Hematopoietic multipotent progenitor cell treated with erythropoietin and hydrocortisone succinate and interleukin-3 and kit ligand, for 6 days (in vitro differentiated cells): Measurements from ENCODE around the gene CD99L2.

Source experiments
- DNase-seq: peaks from one replicate; pipeline ENCODE4 v3.0.0-alpha.2; 2015

CD99L2 gene

DNA sequence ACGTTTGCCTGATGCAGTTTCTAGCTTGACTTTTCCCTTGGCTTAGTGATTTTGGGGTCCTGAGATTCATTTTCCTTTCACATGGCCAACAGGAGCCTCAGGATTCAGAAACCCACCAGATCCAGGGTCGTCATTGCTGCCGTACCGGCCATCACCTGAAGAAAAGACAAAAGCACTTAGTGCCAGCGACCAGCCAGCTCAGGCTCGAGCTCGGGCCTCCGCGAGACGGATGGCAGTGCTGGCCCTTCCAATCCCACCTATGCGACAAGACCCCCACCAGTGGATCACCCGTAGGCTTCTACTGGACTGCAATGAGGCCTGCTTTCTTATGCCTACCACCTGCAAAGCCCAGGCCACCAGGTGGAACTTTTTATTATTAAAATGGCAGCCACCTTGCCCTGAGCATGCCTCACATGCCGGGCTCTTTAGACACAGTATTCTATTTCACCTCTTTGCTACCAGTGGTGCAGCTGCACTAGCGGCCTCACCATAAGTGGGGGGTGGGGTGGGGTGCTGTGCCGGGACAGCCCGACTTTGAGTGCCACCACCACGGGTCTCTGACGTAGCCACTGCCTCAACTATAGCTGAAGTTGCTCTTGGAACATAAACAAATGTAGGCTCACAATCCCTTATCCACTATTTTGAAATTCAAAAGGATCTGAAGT is 121.0 kb downstream of the CD99L2 start:
- no peak for DNase-seq

DNA sequence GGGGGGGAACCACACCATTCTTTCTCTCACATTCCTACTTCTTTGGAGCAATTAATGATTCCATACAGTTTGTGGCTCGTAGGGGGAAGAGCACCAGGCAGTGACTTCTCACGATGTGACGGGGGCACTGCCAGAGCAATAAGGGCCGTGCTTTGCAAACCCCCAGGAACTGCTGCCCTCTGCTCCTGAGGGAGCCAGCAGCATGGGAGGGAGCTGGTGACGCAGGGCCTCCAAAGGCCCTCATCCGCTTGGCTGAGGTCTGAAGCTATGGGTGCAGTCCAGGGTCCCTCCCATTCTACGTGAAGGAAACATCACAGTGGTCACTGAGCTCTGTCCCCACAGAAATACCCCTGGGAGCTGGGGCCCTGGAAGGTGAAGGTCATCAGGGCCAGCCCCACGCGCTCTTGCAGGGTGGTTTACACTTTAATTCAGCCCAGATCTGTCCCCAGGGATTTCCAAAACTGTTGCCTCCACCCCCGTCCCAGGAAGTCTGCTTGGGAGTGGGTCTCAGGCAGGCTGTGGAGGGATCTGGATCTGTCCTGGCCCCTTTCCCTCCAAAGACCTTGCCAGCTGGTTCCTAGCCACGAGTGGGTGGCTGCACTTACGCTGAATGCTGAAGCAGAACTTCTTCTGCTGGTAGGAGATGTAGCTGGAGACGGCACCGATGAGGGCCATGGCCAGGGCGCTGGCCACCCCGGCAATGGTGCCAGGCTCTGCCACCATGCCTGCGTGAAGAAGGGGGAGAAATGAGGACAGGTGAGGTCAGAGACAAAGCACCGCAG is 122.7 kb downstream of the CD99L2 start:
- DNase-seq: no peak

DNA sequence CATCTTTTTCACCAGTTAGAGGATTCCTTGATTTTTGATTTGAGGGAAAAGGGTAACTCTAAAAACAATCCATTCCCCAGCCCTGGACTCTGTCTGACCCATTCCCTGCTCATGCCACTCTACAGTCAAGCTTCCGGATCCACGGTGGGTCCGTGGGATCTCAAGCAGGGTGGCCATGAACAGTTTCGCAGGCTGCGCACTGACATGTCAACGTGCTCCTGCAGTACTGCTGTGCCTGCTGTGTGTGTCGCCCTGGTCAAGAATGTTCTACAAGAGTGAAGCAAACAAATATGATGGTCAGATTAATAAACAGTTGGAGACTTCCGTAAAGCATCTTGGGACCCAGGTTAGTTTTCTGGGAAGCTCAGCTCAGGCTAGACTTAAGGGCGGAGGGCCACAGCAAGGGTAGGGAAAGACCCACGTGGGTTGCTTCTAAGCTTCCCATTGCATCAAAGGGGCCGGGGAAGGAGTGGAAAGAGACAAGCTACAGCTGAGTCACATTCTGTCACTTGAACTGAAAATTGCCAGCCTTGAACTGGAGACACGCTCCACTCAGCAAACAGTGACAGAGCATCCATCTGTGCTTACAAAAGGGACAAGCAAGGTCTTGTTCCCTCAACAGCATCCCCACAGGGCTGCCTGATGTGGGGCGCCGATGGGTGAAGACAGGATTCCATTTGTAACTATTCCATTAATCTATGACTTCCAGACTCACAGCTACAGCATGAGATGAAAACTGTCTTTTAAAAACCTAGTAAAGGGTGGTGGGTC is 123.5 kb downstream of the CD99L2 start:
- DNase-seq: no peak

DNA sequence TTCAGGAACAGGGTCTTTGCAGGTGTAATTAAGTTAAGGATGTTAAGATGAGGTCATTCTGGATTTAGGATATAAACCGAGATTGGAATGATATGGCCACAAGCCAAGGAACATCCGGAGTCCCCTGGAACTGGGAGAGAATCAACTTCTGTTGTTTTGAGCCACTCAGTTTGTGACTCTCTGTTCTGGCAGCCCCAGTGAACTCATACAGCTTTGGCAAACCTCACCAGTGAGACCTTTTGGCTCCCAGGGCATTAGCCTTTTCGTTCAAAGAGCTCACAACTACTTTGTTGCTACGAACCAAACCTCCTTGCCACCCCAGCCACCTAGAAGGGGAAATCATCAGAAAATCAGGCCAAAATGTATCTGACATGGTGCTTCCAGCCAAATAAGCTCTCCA is 124.8 kb downstream of the CD99L2 start:
- no peak for DNase-seq

DNA sequence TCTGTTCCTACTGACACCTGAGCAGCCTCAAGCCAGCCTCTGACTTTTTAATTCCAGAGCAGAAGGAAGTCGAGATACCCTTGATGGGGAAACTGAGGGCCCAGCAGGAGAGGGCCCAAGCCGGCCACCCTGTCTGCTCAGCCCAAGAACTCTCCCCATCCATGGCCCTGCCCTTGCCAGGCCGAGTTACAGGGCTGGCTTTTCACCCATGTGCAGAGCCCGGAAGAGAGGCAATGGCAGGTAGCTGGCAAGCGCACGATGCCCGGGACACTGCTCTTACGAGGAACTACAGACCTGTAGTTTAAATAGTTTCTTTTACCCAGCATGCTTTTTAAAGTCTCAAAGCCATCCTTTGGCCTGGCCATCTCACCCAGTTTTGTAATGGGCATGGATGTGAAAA is 125.4 kb downstream of the CD99L2 start:
- DNase-seq: no peak

DNA sequence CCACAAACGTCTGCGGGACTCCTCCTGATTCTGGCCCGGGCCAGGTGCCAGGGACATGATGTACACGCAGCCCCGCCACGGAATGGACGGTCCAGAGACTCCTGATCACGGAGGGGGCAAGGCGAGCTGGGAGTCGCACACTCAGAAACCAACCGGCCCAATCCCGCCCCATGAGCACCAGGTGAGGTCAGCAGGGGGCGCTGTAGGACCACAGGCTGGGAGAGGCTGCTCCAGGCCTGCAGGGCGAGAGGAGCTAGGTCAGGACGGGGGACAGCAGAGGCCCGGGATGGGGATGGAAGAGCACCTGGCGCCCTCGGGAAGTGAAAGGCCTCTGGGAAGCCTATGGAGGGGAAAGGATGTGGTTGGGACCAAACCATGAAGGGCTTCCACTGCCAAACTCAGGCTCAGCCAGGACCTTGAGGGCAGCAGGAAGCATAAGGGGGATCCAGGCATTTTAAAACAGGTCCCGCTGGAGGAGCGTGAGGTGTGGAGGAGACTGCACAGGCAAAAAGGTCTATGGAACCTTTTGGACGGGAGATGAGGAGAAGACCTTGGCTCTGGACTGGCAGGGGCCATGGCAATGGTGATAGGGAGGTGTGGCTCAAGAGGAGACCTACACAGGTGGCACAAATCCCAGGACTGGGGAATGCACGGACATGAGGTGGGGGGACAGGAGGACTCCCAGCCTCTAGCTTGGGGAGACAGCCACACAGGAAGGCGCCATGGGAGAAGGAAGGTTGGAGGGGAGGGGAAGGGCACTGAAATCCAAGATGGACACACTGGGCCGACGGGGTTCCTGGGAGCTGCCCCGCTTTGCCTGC is 126.1 kb downstream of the CD99L2 start:
- peak; percentile 77 for DNase-seq

DNA sequence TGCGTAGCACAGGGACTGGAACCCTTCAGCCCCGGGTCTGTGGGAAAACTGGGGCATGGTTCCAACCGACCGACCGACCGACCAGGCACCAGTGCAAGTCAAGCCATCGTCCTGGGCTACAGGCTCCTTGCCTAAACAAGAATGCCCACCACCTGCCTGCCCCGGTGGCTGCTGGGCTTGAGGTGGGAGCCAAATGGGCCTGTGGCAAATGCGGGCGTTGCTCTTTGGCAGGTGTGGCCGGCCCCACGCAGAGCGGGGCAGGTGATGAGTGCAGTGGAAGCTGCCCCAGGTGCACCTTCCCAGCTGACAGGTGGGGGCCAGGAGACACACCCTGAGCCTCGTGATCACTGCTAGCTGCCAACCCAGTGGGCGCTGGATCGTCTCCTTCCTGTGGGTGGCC is 127.4 kb downstream of the CD99L2 start:
- no peak for DNase-seq

DNA sequence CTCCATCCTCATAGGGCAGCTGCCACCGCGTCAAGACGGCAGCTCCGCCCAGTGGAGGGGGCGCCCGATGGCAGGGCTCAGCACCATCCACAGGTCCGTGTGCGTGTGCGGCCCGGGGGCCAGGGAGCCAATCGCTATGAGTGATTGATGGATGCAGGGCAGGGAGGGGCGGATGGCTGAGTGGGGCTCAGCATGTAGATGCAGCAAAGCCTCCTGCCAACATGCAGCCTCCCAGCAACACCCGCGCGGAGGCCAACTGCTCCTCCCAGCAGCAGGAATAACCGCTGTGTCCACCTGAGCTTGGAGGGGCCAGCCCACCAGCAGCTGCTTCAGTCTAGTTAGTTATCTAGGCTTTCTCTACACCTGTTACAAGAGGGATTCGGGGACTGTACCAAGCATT is 127.8 kb downstream of the CD99L2 start:
- DNase-seq: no peak

DNA sequence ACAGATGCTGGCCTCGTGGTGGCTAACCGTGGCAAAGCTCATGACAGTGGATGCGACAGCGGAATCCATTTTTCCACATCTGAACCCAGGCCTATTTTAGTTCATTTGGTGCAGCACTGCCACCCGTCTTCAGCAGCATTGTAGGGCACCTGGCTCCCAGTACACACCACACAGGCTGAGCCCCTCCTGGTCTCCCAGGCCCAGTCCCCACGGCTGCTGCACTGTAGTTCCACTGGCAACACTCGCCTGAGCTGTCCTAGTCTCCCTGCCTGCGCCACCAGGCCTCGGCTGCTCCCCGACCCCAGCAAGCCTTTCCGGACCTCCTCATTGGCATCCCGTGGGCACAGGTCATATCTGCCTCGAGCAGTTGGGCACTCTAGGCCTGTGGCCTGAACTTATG is 129.1 kb downstream of the CD99L2 start:
- no peak for DNase-seq

DNA sequence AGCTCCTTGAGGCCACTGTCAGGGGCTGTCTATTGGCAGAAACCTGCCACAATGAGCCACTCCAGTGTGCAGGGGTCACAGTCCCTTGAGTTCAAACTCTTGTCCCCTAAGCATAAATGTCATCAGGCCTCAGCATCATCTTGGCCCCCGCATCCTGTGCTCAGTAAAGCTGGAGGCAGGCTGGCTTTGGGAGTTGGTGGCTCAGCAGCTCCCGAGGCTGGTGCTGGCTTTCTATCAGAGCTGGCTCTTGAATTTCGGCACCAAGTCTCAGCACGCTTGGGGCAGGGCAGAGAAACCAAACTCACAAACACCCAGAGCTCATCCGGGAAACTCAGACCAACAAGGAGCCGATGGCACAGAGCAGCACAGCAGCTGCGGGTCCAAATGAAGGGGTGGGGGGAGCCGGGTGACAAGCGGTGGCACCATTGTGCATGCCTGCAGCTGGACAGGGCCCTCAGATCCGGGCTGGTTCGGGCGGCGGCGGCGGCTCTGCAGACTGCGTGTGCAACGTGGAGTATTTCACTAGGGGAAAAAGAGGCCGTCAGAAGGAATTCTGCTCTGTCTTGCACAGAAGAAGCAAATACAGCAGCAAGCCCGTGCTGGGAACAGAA is 129.8 kb downstream of the CD99L2 start:
- no peak for DNase-seq

DNA sequence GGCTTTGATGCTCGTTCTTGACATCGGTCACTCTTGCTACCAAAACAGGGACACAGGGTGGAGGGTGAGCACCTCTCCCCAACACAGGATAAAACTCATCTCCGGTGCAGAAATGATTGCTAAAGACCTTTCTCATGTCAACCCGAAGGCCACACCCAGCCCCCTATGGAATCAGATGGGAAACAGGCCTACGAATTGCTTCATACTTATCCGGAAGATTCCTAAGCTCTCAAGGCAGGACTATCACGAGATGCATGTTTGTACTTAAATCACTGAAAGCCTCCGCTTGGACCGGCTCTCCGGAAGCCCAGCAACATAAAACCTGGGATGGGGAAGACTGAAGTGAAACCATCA is 130.4 kb downstream of the CD99L2 start:
- no peak for DNase-seq

DNA sequence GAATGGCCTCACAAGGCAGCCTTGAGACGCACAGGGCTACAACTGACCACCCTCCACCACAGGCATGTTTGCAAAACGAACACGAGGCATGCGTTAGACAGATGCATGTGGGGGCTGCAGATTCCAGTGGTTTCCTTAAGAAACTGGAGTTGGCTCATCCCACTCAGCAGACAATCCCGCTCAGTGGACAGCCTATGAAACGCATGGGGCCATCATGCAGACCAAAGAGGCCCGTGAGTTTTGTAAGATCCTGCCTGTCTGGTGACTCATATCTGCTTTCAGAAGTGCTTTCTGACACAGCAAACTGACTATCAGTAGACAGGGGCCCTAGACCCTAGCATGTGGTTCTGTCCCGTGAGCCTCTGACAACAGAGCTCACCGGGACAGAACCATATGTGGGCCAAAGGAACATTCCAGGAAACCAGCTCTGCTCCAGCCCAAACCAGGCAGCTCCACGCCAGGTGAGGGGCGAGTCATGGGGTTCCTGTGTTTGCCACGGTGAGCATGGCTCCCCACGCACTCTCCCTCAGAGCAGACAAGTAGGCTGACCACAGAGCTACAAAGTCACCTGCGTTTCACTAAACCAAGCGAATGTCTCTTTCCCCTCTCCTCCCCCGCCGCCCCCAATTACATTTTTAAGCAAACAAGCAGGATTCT is 130.9 kb downstream of the CD99L2 start:
- peak; percentile 2 for DNase-seq

DNA sequence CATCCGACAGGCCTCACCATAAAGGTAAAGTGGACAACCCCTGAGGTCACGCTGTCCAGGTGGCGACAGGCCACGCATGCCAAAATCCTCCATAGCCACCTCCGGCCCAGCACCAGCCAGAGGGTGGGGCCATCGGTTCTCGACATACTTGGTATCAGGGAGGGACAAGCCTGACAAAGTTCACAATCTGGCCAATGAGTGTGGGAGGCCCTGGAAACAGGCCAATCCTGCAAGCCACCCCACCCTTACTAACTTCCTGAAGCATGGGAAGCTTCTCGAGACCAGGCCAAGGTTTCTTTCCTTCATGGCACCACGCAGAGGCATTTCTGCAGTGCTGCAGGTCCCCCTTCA is 131.4 kb downstream of the CD99L2 start:
- peak; percentile 43 for DNase-seq

DNA sequence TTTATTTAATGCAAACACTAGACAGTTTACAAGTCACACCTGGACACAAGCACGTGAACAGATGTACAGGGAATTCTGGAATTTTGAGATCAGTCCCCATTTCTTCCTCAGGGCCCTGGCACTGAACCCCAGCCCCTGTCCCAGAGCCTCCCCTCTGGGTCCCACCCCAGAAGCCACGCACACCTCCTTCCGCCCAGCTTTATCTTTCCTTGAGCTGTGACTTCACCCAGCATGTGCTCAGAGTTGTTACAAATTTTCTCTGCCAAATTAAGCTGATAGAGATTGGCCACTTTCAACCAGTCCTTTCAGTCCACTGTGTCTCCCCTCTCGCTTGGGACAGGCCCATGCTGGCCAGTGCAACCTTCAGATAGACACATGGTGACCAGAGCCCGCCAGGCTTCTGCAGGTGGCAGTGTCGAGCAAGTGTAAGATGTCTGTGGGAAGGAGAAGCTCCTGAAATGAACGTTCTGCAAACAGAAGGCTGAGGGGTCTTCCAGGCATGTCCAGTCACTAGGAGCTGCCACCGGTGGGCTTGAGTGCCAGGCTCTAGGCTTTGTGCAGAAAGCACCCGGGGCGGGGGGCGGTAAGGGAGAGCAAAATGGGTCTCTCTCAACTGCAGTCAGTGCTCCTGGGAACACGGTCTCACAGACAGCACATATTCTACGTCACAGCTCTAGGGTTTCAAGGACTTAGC is 132.0 kb downstream of the CD99L2 start:
- DNase-seq: no peak

DNA sequence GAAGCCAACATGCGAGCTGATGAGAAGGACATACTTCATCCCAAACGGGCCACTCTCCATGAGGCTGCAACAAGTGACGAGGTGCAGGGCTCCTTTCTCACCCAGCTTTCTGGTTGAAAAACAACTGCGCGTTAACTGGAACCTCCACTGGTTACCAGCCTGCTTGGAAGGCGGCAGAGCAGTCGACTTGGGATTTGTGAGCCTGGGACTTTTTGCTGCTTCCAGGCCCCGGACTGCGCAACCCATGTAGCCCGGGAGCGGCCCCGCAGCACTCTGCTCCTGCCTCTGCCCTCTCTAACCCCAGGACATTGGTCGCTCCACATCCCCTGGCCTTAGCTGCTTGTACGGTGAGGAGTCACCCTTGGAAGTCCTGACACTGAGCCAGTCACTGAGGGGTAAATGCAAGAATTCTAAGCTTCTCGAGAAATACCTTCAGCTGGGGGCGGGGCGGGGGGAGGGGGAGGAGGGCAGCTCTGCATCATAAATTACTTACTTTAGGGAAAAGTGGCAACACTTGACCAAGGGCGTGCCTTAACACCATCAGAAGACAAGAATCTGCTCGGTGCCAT is 132.6 kb downstream of the CD99L2 start:
- DNase-seq: no peak

DNA sequence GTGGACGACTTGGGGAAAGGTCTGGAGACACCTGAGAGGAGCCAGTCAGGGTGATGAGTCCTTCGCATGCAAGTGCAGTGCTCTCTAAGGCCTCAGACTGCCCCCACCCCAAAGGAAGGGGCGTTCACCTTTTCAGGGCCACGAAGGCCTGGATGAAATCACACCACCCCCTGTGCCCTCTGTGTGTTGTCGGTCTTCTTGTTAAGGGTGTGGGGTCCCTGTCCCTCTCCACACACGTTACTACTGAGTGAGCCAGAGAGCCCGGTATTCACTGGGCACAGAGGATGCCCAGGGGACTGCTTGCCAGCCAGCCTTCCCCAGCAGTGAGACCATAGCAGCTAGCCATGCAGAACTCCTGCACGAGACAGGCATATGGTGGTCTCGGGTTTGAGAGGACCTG is 133.2 kb downstream of the CD99L2 start:
- no peak for DNase-seq

DNA sequence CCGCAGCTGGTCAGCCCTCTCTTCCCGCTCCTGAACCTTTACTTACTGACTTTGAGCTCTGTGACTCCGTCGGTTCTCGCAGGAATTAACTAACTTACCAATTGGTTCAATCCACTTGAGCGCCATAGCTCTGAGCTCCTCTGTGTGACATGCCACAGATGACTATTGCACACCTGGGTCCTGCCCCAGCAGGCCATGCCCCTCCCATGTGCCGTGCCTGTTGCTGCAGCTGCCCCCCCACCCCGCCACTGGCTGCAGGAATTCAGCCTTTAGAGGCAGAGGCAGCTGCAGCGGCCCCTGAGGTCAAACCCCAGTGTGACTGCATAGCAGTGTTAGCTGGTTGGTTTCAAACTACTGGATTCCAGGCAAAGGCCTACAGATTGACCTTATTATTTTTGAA is 134.7 kb downstream of the CD99L2 start:
- no peak for DNase-seq

DNA sequence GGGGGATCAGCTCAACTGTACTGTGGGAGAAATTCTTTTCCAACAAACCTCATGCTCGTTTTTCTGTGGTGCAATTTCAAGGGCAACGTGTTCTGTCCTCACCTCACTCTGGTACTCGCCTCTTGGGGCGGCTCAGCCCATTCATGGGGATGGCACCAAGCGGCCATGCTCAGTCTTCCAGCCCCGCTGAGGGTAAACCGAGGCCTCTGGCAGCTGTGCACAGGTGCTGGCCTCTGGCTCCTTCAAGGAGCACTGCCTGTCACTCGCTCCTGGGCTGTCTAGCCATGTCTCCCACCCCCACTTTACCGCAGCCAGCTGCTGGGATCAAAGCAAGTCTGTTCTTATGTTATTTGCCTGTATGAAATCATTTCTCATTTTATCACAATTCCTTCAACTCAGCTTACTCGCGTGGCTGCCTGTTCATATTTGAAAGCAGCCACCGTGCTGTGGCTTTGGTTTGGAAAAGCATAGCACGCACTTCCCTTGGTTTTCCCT is 135.1 kb downstream of the CD99L2 start:
- DNase-seq: no peak

DNA sequence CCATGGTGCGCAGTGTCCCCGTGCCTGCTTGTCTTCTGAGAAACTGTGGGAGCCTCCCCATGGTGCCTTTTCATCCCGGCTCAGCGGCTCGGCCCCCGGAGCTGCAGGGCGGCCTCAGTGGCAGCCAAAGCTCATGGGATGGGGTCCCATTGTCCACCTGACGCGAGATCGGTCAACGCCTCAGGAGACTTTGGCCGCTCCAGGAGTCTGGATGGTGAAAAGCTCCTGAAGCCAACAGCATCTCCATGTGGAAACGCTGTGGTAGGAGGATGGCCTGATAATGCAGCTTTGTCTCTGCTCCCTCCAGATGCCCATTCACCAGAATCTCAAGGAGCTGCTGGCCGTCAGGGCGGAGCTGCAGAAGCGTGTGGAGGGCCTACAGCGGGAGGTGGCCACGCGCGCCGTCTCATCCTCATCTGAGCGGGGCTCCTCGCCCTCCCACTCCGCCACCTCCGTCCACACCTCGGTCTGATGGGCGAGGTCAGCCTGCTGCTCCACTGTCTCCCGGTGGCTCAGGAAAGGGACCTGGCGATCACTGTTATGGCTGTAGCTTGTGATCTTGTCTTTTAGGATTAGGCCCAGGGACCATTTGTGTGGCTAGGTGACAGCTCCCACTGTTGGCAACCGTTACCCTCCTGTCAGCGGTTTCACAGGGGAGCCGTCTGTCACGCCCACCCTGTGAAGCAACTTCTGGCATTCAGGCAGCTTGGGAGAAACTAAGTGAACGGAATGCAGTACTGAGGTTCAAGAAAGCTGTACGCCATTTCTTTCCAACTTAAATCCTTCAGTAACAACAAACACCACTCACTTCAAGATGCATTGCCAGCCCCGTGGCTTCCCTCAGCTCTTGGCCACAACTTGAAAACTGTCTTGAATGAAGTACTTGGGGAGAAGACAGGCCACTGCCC is 136.0 kb downstream of the CD99L2 start:
- no peak for DNase-seq

DNA sequence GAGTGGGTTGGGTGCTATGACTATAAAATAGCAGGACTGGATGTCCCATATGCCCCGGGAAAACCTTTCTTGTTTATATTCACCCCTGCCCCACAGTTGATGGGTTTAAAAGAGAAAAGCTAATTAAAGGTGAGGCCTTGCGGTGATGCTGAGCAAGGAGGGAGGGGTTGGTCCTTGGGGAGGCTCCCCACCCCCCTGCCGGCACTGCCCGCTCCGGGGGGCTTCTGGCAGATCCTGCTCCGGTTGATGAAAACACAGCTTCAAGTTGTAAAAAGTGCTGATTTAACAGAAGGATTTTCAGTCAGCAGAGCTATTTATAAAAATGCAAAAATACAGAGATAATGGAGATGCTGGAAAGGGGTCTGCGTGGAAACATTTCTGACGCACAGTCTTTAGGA is 136.7 kb downstream of the CD99L2 start:
- no peak for DNase-seq
